ENCODE measurements around the gene LMNTD2.

Gene LMNTD2

GRCh38 chr11:553083-553987 lies 7.2 kb downstream of the LMNTD2 start:
- no peak for DNase-seq

GRCh38 chr11:551596-551995 lies 8.9 kb downstream of the LMNTD2 start:
- DNase-seq = no peak

- DNase-seq = no peak
These were observed 9.4 kb downstream of the LMNTD2 start for GRCh38 chr11:551131-551530.

DNA sequence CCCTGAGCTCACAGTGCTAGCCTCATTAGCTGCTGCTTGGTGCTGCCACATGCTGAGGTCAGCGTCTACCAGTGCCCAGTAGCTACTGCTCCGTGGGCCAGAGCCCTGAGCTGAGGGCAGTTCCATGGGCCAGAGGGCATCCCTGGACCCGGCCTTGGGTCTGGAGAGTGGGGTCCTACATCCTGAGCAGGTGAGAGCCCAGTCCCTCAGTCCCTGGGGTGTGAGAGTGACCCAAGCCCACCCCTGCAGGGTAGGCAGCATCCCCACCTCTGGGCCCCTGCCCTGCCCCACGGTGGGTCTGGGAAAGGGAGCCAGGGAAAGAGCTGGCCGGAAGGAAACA lies 9.8 kb downstream of the LMNTD2 start:
- no peak for DNase-seq

DNA sequence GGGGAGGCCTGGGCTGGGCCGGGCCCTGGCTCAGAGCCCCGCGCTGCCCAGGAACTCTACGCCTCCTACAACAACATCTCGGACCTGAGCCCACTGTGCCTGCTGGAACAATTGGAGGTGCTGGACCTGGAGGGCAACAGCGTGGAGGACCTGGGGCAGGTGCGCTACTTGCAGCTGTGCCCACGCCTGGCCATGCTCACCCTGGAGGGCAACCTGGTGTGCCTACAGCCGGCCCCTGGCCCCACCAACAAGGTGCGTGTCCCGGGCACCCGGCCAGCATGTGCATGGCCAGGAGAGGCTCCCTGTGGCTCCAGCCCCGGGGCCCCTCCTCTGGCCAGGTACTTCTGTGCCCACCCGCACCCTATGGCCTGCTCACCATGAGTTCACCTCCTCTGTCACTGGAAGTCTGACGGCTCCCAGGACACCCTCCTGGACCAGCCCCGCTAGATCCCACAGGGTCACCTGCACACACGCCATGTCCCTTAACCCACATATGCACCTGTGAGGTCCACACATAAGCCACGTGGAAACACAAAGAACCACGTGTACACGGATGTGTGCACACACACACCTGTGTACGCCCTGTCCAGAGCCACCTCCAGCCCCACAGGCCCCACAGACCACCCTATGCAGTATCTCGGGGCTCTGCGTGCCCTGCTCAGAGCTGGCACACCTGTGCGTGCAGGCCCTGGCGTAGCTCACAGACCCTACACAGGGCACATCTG lies 10.4 kb downstream of the LMNTD2 start:
- no peak for DNase-seq

GRCh38 chr11:548700-549603 lies 11.6 kb downstream of the LMNTD2 start:
- DNase-seq = no peak

DNA sequence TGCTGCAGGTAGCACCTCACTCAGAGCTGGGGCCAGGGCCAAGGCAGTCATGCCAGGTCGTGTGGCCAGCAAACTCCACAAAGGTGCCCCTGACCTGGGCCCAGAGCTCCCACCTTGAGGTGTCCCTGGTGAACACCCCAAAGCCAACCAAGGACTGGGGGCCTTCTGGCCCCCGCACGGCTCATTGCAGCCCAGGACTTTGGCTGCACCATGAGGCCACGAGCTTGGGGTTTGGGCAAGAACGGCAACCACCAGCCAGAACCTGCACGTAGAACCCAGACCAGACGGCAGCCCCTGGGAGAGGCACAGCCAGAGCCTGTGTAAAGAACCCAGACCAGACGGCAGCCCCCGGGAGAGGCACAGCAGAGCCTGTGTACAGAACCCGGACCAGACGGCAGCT lies 15.4 kb downstream of the LMNTD2 start:
- no peak for DNase-seq

- no peak for DNase-seq
These were observed 15.7 kb downstream of the LMNTD2 start for GRCh38 chr11:544817-545166.

DNA sequence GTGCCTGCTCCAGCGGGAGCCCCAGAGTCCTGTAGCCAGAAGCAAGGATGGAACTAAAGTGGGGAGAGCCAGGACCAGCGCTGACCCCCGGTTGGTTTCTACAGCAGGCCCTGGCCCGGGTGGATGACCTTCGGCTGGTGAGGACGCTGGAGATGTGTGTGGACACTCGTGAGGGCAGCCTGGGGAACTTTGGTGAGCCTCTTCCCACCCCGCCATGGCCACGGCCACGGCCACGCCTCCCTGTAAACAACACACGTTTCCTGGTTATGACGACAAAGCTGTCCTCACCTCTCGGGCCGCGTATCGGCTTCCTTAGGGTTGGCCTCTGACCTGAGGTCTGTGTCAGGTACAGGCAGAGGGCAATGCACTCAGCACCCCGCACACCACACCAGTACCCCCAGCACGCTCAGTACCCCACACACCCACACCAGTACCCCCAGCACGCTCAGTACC lies 19.1 kb downstream of the LMNTD2 start:
- DNase-seq = no peak

- no peak for DNase-seq
These were observed 19.7 kb downstream of the LMNTD2 start for GRCh38 chr11:540583-541432.

DNA sequence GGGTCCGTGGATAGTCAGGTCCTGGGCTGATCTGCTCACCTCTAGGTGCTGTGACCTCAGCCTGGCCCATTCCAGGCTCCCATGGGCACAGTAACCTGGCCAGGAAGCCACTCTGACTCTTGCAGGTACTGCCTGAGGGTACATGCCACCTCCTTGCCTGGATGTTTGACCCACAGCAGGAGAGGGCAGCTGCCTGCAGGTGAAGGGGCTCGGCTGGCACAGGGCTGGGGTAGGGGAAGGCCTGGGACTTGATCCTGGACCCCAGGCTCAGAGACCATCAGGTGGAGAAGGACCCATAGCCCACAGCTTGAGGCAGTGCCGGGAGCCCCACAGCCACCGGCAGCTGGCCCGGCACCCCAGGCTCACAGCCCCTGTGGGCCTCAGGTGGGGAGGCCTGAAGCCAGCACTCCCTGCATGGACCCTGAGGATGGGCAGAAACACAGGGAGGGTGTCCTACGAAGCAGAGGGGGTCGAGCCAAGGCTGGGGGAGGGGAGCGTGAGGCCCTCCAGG lies 20.5 kb downstream of the LMNTD2 start:
- DNase-seq = no peak

DNA sequence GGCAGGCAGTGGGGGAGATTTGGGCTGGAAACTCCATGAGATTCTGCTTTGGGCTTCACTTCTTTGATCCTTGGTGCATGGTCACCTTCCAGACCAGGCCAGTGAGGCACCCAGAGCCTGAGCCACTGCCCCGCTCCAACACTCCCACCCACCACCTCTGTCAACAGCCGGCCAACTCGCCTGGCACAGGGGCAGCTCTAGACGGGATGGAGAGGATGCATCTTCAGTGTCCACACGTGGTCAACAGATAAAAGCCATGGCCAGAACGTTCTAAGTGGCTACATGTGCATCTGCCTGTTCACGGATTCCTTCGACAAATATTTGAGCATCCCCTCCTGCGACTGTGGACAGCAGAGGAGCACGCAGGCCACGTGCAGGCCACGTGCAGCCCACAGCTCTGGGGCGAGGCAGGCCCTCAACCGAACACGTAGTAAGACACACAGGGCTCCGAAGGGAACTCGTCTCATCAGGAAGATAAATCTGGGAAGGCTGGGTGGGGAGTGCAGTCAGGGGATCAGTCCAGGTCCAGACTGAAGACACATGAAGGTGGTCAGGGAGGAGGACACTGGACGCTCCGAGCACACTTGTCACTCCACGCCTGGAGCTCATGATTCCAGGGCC lies 22.0 kb downstream of the LMNTD2 start:
- DNase-seq = no peak

DNA sequence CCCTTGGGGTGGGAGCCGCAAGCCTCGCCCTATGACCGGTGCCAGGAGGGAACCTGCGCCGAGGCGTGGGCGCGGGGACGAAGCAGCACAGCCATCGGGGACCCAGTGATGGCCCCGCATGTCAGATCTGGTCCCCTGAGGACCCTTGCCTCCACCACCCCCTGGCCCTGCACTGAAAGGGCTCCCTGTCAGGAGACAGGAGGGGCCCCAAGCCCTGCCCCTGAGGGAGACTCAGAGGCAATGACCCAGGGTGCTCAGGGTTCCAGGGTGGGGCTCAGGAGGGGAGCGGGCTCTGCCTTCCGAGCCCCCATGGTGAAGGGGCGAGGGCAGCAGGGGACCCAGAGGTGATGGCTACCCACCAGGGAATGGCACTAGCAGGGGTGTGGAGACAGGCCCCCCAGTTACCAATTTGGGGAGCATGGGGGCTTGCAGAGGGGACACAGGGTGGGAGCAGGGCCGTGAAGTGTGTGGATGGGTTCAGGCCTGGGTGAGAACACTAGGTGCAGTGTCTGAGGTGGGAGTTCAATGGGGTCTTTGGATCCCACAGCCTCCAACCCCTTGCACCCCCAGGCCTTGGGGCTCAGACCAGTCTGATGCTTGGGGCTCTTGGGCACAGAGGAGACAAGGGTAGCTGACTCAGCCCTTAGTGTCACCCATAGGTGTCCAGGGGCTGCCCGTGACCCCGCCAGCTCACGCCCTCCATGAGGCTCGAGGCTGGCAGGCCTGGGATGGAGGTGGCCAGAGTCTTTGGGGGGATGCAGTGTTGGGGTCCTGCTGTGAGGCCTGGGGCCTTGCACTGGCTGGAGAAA lies 22.7 kb downstream of the LMNTD2 start:
- no peak for DNase-seq

DNA sequence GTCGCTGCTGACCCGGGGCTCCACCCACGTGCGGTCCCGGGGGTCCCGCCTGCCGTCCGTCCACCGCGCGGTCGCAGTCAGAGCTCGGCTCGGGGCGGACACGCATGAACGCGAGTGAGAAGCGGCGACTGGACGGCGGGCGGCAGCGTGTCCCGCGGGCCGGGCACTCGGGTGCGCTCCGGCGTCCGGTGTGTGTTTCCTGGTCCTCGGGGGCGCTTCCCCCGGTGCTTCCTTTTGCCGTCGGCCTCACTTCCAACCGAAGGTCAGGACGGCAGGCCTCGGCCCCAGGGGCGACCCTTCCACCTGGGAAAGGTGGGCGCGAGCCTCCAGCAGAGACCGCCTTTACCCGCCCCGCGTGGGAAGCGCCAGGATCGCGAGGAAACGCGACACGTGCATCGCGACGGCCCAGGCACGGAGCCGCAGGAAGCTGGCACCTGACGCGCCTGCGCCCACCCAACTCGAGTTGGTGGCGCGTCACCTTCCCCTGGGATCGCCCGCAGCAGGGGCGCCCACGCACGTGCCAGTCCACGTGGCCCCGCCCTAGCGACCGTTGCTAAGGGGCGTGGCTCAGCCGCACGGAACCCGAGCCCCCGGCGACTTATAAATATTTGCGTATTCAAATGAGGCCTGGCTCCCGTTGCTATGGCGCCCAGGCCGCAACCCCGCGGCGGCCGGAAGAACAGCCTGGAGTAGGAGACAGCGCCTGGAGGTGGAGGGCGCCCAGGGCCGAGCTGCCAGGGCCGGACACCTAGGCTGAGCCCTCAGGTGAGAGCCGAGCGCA lies 23.5 kb downstream of the LMNTD2 start, which contains the start of gene LRRC56:
Gene LRRC56, plus strand, starts transcription at position 687 of the 781 bp plus-strand sequence. CDS start 3,158 bp downstream, outside the sequence.
- DNase-seq = peak; percentile 96

DNA sequence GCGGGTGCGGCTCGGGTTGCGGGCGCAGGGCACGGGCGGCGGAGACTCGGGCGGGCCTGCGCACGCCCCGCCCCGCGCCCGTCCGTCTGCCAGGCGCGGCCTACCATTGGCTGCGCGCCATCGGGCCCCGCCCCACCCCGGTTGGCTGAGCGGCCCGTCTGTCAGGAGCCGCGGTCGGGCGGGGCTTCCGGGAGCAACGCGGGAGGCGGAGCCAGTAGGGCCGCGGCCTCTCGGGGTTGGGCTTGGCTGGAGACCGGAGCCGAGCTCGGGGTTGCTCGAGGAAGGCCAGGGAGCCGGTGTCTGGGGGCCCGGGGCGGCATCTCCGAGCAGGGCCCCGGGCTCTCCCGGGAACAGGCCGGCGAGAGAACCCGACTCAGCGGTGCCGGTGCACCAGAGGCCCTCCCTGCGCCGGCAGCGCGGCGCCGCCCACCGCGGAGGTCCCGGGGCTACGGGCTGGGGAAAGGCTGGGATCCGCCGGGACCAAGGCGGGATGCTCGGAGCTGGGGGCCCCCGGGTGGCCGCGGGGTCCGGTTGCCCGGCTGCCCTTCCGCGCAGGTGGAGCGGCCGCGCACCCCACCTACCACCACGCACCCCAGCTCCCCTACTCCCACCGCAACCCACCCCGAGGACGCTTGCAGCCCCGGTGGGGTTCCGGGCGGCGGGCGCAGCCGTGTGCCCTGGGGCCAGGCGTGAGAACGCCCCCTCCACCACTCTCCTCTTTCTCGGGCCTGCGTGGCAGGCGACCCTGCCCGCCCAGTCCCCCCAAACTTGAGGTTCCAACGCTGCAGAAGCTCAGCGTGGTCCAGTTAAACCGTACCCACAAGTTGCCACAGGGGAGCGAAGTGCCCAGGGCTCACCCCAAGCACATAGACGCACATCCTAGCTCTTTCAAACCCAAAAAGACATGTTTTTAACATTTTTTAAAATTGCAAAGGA lies 24.8 kb downstream of the LMNTD2 start, which contains the start of gene HRAS:
Gene HRAS, minus strand, starts transcription at position 58 of the 936 bp plus-strand sequence.
- peak; percentile 95 for DNase-seq

DNA sequence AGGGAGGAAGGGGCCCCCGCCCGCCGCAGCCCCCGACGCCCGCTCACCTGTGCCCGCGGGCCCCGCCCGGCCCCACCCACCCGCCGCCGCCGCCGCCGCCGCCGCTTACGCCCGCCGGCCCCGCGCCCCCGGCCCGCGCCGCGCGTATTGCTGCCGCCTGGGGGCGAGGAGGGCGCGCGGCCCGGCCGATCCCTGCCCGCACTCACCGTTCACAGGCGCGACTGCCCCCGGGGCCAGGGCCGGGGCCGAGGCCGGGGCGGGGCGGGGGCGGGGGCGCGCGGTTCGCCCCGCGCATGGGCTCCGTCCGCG lies 25.4 kb downstream of the LMNTD2 start:
- DNase-seq = no peak

- peak; percentile 14 for DNase-seq
These were observed 25.9 kb downstream of the LMNTD2 start for GRCh38 chr11:534396-535209.

Data from CD4-positive, alpha-beta T cell treated with Interleukin-17A for 1 hour (primary cell).